ENCODE data around the gene UBE2D1.
A peak's percentile ranks its signal among the peaks of the same experiment; 100 is the strongest.

Gene UBE2D1

DNA sequence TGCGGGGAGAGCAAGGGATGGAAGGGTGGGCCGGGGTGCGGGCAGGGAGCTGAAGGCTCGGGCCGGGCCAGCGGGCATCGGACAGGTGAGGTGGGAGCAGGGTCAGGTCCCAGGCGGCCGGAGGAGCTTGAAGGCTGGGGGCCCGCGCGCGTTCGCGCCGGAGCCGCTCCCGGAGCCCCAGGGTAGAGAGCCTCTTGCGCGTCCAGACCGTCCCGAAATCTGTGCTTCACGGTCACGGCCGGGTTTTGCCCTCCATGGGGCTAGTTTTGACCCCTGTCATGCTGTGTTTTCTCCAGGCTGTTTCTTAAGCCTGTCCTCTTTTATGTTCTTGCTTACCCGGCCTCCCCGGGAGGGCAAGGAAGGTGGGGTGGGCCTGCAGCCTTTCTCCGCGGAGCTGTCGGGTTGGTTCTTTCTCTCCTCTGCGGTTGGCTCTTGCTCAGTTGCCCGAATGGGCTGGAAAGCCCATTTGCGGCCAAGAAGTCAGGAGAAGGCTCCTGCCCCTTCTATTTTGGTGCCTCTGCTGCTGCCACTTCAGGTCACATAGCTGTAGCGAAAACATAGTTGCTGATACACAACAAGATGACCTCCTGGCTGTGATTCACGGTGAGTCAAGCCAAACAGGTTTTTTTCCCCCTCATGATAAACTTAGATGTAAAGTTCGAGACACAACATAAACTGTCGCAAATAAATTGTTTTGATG lies 650 bp downstream of the UBE2D1 start:
- Histone ChIP-seq H4K20me1 (peaks cover 49% of the 10 kb centered on the region), H3K9ac (peak overlapping the region; percentile 92), H3K27ac (peak overlapping the region; percentile 80), H3K27me3 (no peaks in the 10 kb centered on the region), H3K9me3 (no peaks in the 10 kb centered on the region), H3K4me2 (peak overlapping the region; percentile 89), H3K4me3 (peak overlapping the region; percentile 95), H3K36me3 (0 out of 2 replicates have a peak, but pooled peaks cover 3% of the 10 kb centered on the region), H3K4me1 (peaks cover 29% of the 10 kb centered on the region)
- no peak for TF ChIP-seq Cebpa-rat (IDR thresholded peaks at IDR 0.05)

DNA sequence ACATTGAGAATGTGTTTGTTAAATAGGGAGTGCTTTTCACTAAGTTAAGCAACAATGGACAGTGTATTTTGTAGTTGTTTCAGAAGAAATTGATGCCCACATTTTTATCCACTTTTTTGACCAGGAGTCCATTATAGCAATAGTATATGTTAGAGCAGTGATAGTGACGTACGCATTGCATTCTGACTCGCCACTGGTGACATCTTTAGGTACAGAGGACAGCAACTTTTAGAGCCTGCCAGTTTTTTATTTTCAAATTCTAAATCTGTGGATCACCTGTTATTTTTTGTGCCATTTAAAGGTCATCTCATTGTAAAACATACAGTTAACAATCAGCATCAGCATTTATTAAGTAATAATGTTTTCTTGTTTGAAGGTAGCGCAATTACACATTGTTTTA lies 1.4 kb downstream of the UBE2D1 start:
- peak overlapping the region; percentile 95 for H3K4me3 ChIP-seq
- peak overlapping the region; percentile 92; the same call in 1 of the 2 replicates for H3K9ac ChIP-seq
- H3K36me3 ChIP-seq = 0 out of 2 replicates have a peak, but pooled peaks cover 3% of the 10 kb centered on the region
- no peak overlapping the region for H3K27ac ChIP-seq
- H3K4me2 ChIP-seq = peak overlapping the region; percentile 89
- H3K9me3 ChIP-seq = no peaks in the 10 kb centered on the region
- peaks cover 56% of the 10 kb centered on the region for H4K20me1 ChIP-seq
- H3K4me1 ChIP-seq = peaks cover 37% of the 10 kb centered on the region
- TF ChIP-seq Cebpa-rat (IDR thresholded peaks at IDR 0.05) = no peak
- H3K27me3 ChIP-seq = no peaks in the 10 kb centered on the region

DNA sequence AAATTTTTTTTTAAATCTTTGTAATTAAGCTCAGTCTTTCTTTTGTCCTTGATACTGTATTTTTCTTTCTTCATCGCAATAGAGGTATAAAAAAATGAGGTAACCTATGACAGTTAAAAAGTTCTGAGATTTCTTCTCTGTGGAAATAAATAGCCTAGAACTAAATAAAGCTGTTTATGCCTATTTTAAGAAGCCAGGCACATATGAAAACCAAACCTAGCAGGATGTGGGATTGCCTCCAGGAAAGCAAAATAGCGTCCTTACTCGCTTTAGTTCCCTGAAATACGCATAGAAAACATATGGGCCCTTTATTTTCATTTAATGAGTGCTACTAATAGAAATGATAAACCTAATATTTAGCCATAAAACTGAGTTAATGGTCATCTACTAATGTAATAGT lies 6.6 kb downstream of the UBE2D1 start:
- H3K4me2 ChIP-seq = peak overlapping the region; percentile 77
- no peak overlapping the region for H3K4me3 ChIP-seq
- TF ChIP-seq Cebpa-rat (IDR thresholded peaks at IDR 0.05) = no peak
- H3K27me3 ChIP-seq = no peaks in the 10 kb centered on the region
- H3K36me3 ChIP-seq = peaks cover 24% of the 10 kb centered on the region; the same call in 1 of the 2 replicates
- H3K4me1 ChIP-seq = peaks cover 34% of the 10 kb centered on the region
- 0 out of 2 replicates have a peak, but pooled peaks cover 5% of the 10 kb centered on the region for H3K9me3 ChIP-seq
- H4K20me1 ChIP-seq = peaks cover 66% of the 10 kb centered on the region
- no peak overlapping the region for H3K9ac ChIP-seq
- no peak overlapping the region for H3K27ac ChIP-seq

DNA sequence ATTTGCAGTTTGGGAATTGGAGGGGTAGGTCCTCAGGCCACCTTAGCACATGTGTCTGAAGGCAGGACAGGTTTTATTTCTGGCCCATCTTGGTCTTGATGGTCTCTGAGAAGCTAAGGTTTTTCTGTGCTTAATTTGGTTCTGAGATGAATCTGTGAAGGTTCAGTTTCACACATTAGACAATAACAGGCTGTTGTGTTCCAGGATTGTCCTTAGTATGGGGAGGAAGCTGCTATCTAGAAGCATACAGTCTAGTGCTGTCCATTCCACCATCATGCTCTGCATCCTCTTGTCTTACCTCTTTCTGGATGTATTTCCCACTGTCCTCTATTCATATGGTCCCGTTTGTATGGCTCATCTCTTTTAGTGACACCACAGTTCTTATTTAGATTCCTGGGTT lies 7.1 kb downstream of the UBE2D1 start:
- peak overlapping the region; percentile 77 for H3K4me2 ChIP-seq
- TF ChIP-seq Cebpa-rat (IDR thresholded peaks at IDR 0.05) = no peak
- 0 out of 2 replicates have a peak, but pooled peaks cover 5% of the 10 kb centered on the region for H3K9me3 ChIP-seq
- no peak overlapping the region for H3K4me3 ChIP-seq
- no peak overlapping the region; the same call in 1 of the 2 replicates for H3K27ac ChIP-seq
- H3K27me3 ChIP-seq = no peaks in the 10 kb centered on the region
- H3K9ac ChIP-seq = no peak overlapping the region
- H3K4me1 ChIP-seq = peaks cover 28% of the 10 kb centered on the region
- peaks cover 28% of the 10 kb centered on the region; the same call in 1 of the 2 replicates for H3K36me3 ChIP-seq
- H4K20me1 ChIP-seq = peaks cover 61% of the 10 kb centered on the region

DNA sequence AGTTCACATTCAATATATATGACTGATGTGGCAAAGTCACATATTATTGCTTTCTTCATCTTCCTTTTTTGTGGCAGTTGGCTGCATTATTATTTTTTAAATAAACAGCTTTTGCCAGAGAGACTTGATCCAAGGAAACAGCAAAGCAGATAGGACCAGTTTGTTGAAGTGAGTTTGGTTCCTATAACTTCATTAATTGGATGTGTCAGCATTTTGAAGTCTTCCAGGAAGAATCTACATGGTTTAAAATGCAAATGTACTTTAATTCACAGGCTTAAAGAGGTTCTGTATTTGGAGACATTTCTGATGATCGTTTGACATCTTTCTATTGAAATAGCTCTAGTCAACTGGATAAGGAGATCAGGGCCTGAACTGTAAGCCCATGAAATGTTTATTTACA lies 13.2 kb downstream of the UBE2D1 start:
- Histone ChIP-seq H3K36me3 (peaks cover 27% of the 10 kb centered on the region; the same call in 1 of the 2 replicates), H3K4me2 (no peak overlapping the region), H3K27ac (no peak overlapping the region), H3K4me3 (no peak overlapping the region), H3K4me1 (peaks cover 10% of the 10 kb centered on the region; the same call in 1 of the 2 replicates), H3K27me3 (no peaks in the 10 kb centered on the region), H3K9me3 (0 out of 2 replicates have a peak, but pooled peaks cover 5% of the 10 kb centered on the region), H3K9ac (no peak overlapping the region), H4K20me1 (peaks cover 52% of the 10 kb centered on the region)
- TF ChIP-seq Cebpa-rat (IDR thresholded peaks at IDR 0.05) = no peak

DNA sequence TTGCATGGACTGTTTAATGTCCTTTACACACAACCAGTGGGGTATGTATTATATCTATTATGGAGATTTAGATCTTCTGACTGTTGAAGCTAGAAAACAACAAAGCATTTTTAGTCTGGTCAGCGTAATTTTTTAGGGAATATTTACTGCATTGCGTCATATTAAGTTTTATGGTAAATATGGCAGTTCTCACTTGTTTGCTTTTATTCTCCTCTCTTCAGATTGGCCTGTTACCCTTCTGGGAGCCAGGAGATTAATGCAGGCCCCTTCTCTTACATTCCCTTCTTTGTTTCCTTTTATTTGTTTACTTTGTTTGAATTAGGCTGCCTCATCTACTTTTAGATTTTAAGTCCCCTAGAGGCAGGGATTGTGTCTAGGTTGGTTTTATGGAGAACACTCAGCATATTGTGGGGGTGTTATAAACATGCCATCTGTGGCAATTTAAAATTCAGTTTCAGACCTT lies 13.8 kb downstream of the UBE2D1 start:
- Histone ChIP-seq H3K27ac (no peak overlapping the region), H3K4me1 (peaks cover 10% of the 10 kb centered on the region; the same call in 1 of the 2 replicates), H4K20me1 (peaks cover 56% of the 10 kb centered on the region), H3K27me3 (no peaks in the 10 kb centered on the region), H3K9ac (no peak overlapping the region), H3K9me3 (0 out of 2 replicates have a peak, but pooled peaks cover 5% of the 10 kb centered on the region), H3K36me3 (peaks cover 27% of the 10 kb centered on the region; the same call in 1 of the 2 replicates), H3K4me3 (no peak overlapping the region), H3K4me2 (no peak overlapping the region)
- no peak for TF ChIP-seq Cebpa-rat (IDR thresholded peaks at IDR 0.05)

DNA sequence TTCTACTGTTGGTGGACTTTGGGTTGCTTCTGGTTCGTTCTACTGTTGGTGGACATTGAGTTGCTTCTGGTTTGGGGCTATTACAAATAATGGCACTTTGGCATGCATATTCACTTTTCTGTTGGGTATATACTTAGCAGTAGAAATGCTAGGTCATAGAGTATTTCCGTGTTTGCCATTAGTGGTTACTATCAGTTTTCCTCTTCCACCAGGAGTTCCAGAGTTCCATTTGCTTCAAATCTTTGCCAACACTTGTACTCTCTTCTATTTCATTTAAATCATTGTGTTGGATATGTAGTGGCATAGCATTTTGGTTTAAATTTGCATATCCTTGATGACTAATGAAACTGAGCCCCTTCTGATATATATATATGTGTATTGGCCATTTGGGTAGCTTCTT lies 15.2 kb downstream of the UBE2D1 start:
- H3K4me3 ChIP-seq = no peak overlapping the region
- H3K9me3 ChIP-seq = 0 out of 2 replicates have a peak, but pooled peaks cover 5% of the 10 kb centered on the region
- H3K27ac ChIP-seq = no peak overlapping the region
- peaks cover 19% of the 10 kb centered on the region; the same call in 1 of the 2 replicates for H3K36me3 ChIP-seq
- H3K27me3 ChIP-seq = no peaks in the 10 kb centered on the region
- H4K20me1 ChIP-seq = peaks cover 59% of the 10 kb centered on the region
- no peak overlapping the region for H3K9ac ChIP-seq
- no peak for TF ChIP-seq Cebpa-rat (IDR thresholded peaks at IDR 0.05)
- peaks cover 12% of the 10 kb centered on the region; the same call in 1 of the 2 replicates for H3K4me1 ChIP-seq
- H3K4me2 ChIP-seq = no peak overlapping the region

DNA sequence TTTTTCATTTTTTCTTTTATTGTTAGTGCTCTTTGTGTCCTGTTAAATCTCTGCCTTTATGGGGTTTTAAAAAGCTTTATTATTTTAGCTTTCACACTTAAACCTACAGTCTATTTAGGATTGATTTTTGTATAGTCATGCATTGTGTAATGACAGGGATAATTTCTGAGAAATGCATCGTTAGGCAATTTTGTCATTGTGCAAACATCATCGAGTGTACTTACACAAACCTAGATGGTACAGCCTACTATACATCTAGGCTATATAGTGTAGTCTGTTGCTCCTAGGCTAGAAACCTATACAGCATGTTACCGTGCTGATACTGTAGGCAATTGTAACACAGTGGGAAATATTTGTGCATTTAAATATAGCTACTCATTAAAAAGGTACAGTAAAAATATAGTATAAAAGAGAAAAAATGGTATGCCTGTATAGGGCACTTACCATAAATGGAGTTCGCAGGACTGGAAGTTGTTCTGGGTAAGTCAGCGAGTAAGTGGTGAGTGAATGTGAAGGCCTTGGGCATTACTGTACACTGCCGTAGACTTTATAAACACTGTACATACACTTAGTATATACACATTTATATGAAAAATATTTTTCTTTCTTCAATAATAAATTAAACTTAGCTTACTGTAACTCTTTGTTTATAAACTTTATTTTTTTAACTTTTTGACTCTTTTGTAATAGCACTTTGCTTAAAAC lies 16.0 kb downstream of the UBE2D1 start:
- H3K4me1 ChIP-seq = peaks cover 15% of the 10 kb centered on the region; the same call in 1 of the 2 replicates
- peaks cover 66% of the 10 kb centered on the region for H4K20me1 ChIP-seq
- H3K4me2 ChIP-seq = no peak overlapping the region
- 0 out of 2 replicates have a peak, but pooled peaks cover 4% of the 10 kb centered on the region for H3K9me3 ChIP-seq
- H3K27ac ChIP-seq = no peak overlapping the region
- no peaks in the 10 kb centered on the region for H3K27me3 ChIP-seq
- TF ChIP-seq Cebpa-rat (IDR thresholded peaks at IDR 0.05) = no peak
- no peak overlapping the region for H3K4me3 ChIP-seq
- no peak overlapping the region for H3K9ac ChIP-seq
- H3K36me3 ChIP-seq = peaks cover 11% of the 10 kb centered on the region; the same call in 1 of the 2 replicates

DNA sequence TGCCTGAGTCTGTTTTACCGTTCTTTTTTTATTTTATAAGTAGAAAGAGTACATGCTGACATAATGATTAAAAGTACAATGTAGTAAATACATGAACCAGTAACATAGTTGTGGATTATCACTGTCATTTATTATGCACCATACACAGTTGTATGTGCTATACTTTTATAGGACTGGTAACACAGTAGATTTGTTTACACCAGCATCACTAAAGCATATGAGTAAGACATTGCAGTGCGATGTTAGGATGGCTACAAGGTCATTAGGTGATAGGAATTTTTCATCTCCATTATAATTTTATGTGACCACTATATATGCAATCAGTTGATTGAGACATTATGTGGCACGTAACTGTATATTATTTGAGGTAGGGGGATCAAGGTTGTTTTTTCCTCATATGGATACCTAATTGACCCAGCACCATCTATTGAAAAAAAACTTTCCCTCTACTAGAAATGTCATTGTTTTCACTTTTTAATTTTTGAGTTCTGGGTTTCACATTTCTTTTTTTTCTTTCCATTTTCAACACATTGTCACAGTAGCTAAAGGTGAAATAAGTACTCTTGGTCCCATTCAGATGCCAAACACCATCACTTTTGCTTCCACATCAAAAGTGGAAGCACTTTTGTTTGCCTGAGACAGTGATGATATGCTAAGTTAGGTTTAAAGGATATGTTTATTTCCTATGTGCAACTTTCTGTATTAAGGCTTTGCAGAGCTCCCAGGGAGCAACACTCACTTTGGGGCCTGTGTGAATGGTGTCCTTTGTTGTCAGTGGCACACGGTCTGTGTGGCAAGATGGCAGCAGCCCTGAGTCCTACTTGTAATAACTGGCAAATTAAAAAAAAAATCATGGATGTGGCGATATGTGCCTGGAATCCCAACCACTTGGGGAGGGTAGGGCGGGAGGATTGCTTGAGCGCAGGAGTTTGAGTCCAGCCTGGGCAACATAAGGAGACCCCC lies 17.1 kb downstream of the UBE2D1 start:
- Histone ChIP-seq H3K4me3 (no peak overlapping the region), H3K27ac (no peak overlapping the region), H3K27me3 (no peaks in the 10 kb centered on the region), H3K4me1 (peaks cover 15% of the 10 kb centered on the region; the same call in 1 of the 2 replicates), H3K4me2 (no peak overlapping the region), H4K20me1 (peaks cover 73% of the 10 kb centered on the region), H3K9me3 (no peaks in the 10 kb centered on the region), H3K9ac (no peak overlapping the region), H3K36me3 (0 out of 2 replicates have a peak, but pooled peaks cover 2% of the 10 kb centered on the region)
- no peak for TF ChIP-seq Cebpa-rat (IDR thresholded peaks at IDR 0.05)

Measured in BLaER1 (cell line).